HFF-Myc (cell line): ENCODE measurements around the gene TANC1.

ENCODE experiments used
- DNase-seq: peaks from one replicate; pipeline ENCODE4 v3.0.0-alpha.2; 2011; ENCODE audit warnings: low read depth; ENCODE audit errors: extremely low read depth
- H3K4me3 ChIP-seq: replicated peaks from 2 replicates; pipeline ENCODE4 v1.5.1; 2011; ENCODE audit warnings: low read depth, mild to moderate bottlenecking, control low read depth, low read length
- CTCF ChIP-seq: IDR thresholded peaks from 2 replicates; pipeline ENCODE4 v1.5.1; 2012; ENCODE audit warnings: mild to moderate bottlenecking, low read depth, low read length, control low read depth; ENCODE audit errors: missing control alignments

Gene TANC1

GRCh38 chr2:159019021-159019420 lies 50.6 kb downstream of the TANC1 start:
- no peak for TF ChIP-seq CTCF
- DNase-seq: no peak
- H3K4me3 ChIP-seq: no peak overlapping the region

- no peak for TF ChIP-seq CTCF
- DNase-seq: no peak
- H3K4me3 ChIP-seq: no peak overlapping the region
Observed at GRCh38 chr2:159022019-159022418, 53.6 kb downstream of the TANC1 start.

GRCh38 chr2:159026170-159026569 lies 57.7 kb downstream of the TANC1 start:
- TF ChIP-seq CTCF: no peak
- DNase-seq: no peak
- no peak overlapping the region for H3K4me3 ChIP-seq

- no peak for DNase-seq
- no peak overlapping the region for H3K4me3 ChIP-seq
- TF ChIP-seq CTCF: no peak
Observed at GRCh38 chr2:159028776-159029175, 60.3 kb downstream of the TANC1 start.

GRCh38 chr2:159029936-159030335 lies 61.5 kb downstream of the TANC1 start:
- H3K4me3 ChIP-seq: no peak overlapping the region
- no peak for DNase-seq
- no peak for TF ChIP-seq CTCF

- DNase-seq: no peak
- no peak overlapping the region for H3K4me3 ChIP-seq
- TF ChIP-seq CTCF: no peak
Observed at GRCh38 chr2:159030674-159031380, 62.4 kb downstream of the TANC1 start.

- H3K4me3 ChIP-seq: no peak overlapping the region
- TF ChIP-seq CTCF: no peak
- DNase-seq: no peak
Observed at GRCh38 chr2:159032146-159032545, 63.7 kb downstream of the TANC1 start.
